GM19351 (cell line): ENCODE data around the gene ZNF350.
A peak's percentile ranks its signal among the peaks of the same experiment; 100 is the strongest.
"Not testable (repeated sequence)": the region's sequence is repeated elsewhere in the genome, so short reads cannot be mapped to it uniquely, and the experiment has no call there.

ENCODE experiments used
- ATAC-seq: cut with Tn5 transposase; IDR thresholded peaks from one replicate; pipeline ENCODE4 v1.9.1; 2021; ENCODE audit warnings: mild to moderate bottlenecking, moderate library complexity; ENCODE audit not compliant: unreplicated experiment

The ZNF350 gene

DNA sequence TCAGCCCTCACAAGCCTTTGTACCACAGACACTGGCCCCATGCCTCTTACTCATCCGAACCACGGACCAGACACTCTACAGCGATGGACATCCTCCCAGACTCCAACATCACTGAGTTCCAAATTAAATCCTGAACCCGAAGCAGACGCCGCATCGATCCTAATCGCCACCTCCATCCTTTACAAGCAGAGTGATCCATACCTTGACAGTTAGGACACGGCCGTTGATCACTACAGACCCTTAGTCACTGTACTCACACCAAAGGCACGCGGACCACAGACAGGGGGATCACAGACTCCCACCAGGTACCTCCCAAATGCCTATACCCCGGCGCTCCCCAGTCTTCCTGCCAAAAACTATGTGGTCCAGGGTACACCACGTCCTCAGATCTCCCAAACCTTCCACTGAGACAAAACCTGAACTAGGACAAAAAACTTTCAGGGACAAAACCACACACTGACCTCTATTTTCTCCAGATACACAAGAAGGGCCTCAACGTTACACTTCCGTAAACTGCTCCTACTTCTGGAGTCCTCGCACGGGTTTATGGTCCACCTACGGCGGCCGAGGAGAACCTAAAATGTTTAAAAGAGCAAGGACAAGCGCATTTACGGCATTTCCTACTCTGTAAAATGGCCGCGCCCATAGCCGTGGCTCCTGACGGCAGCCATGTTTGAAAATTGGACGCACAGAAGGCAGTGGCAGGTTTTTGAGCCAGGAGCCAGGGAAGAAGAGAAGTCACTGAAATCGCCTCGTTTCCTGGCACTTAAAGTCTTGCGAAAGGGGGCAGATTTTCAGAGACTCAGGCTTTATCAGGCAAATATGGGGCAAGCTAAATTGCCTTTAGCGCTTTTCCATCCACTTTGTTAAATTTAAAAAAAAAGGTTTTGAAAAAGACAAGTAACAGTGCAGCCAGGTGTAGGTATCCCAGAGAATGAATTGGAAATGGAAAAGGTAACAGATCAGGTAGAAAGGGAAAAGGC lies at the start of gene ZNF350:
Gene ZNF350, minus strand, starts transcription at position 532 of the 983 bp plus-strand sequence. CDS start 12,480 bp downstream, outside the sequence.
- peak; percentile 73 for ATAC-seq

DNA sequence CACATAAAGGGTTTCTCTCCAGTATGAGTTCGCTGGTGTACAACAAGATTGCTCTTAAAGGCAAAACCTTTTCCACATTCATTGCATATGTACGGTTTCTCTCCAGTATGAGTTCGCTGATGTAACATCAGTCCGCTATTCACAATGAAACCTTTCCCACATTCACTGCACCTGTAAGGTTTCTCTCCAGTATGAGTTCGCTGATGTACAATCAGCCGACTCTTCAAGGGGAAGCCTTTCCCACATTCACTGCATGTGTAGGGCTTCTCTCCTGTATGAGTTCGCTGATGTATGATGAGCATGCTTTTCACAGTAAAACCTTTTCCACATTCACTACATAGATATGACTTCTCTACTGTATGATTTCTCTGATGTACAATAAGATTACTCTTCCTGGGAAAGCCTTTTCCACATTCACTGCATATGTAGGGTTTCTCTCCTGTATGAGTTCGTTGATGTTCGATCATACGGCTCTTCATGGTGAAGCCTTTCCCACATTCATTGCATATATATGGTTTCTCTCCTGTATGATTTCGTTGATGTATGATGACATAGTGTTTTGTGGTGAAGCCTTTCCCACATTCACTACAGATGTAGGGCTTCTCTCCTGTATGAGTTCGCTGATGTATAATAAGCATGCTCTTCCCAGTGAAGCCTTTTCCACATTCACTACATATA lies 47.5 kb upstream of the ZNF350 start:
- no peak for ATAC-seq

DNA sequence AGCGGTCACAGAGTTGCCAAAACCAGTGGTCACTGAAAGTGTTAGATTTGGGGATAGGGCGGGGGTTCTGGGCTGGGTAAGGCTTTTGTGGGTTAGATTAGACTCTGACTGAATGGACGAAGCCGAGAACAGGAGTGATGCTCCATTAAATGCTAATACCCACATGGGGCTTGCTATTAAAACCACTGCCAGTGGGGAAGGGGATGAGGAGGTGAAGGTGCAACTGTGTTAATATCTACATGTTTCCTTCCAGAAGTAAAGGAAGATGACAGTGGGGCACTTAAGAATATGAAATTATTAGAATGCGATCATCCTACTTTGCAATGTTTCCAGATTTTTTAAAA lies 42.1 kb upstream of the ZNF350 start:
- ATAC-seq = peak; percentile 28

DNA sequence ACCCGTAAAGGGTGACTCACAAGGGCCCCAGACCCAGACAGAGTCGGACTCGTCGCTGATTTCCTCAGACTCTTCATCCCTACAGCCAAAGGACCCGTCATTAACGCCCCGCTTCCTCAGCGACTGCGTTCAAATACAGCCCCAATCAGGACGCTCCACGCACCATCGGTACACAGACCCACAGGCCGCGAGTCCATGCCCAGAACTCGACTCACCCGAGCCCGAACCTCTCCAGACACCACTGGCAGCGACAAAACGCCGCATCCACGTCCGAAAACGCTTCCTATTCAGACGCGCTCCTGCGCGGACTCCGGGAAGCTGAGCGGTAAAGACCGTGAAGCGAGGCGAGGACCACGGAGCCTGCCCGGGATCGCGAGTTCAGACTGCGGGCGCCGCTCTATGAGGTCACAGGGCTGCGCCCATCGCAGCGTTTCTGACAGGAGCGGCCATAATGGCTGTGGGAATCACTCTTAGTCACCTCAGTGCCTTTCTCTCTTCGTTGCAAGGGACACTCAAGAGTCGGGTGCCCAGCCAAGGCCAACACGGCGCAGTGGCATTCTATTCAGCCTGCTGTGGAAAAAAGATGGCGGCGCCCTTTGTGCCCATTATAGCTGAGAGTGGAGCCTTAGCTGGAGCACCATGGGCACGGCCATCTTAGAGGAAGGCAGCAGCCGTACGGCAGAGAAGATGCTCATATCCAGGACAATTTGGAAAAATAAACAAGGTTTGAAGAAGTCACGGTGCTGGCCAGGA lies 41.6 kb upstream of the ZNF350 start, which contains the start of gene ZNF614:
Gene ZNF614, minus strand, starts transcription at position 353 of the 753 bp plus-strand sequence. CDS start 2,634 bp downstream, outside the sequence.
- peak; percentile 83 for ATAC-seq

DNA sequence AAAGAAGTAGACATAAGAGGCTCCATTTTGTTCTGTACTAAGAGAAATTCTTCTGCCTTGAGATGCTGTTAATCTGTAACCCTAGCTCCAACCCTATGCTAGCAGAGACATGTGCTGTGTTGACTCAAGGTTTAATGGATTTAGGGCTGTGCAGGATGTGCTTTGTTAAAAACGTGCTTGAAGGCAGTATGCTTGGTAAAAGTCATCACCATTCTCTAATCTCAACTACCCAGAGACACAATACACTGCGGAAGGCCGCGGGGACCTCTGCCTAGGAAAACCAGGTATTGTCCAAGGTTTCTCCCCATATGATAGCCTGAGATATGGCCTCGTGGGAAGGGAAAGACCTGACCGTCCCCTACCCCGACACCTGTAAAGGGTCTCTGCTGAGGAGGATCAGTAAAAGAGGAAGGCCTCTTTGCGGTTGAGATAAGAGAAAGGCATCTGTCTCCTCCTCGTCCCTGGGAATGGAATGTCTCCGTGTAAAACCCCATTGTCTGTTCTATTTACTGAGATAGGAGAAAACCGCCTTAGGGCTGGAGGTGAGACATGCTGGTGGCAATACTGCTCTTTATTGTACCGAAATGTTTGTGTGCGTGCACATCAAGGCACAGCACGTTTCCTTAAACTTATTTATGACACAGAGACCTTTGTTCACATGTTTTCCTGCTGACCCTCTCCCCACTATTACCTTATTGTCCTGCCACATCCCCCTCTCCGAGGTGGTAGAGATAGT lies 39.8 kb upstream of the ZNF350 start:
- ATAC-seq = not testable (repeated sequence)

DNA sequence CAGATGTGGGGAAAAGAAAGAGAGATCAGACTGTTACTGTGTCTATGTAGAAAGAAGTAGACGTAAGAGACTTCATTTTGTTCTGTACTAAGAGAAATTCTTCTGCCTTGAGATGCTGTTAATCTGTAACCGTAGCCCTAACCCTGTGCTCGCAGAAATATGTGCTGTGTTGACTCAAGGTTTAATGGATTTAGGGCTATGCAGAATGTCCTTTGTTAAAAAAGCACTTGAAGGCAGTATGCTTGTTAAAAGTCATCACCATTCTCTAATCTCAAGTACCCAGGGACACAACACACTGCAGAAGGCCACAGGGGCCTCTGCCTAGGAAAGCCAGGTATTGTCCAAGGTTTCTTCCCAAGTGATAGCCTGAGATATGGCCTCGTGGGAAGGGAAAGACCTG lies 37.8 kb upstream of the ZNF350 start:
- ATAC-seq = not testable (repeated sequence)

DNA sequence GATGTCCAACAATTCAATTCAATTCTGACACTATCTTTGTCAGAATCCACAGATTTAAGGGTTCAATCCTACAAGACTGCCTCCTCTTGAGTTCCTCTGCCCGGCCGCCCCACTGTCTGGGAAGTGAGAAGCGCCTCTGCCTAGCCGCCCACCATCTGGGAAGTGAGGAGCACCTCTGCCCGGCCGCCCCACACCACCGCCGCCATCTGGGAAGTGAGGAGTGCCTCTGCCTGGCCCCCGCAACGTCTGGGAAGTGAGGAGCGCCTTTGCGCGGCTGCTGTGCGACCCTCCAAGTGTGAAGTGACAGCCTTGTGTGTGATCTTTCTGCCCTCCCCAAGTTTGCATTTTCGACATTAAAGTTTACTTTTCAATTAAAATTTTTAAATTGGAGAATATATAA lies 35.6 kb upstream of the ZNF350 start:
- ATAC-seq = no peak

DNA sequence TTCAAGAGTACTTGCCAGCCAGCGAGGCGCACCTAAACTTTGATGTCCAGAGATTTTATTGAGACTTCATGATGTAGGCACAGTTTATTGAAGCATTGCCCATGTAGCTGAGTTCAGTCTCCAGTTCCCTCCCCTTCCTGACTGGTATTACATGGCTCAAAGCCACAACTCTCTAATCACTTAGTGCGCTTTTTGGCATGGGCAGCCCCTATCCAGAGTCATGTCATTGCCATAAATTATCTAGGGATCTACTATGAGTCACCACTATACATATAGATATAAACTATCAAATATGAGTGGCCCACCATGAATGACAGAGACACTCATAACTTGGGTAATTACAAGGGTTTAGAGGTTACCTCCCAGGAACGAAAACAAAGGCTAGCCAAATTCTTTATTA lies 33.9 kb upstream of the ZNF350 start:
- ATAC-seq = no peak

DNA sequence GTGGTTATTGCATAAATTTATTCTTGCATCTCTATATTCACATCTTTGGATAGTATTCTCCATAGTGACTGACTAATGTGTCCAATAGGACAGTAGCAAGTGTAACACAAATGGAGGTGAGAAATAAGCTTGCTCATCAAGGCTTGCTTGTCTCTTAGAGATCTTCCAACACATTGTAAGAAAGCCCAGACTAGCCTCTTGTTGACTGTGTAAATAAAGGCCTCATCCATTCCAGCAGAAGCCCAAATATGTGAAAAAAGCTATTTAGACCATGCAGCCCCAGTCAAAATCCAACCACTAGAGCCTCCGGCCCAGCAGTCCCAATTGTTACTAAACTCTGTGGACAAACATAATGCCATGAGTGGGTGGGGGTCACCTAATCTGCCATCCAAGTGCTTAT lies 24.0 kb upstream of the ZNF350 start:
- ATAC-seq = no peak

DNA sequence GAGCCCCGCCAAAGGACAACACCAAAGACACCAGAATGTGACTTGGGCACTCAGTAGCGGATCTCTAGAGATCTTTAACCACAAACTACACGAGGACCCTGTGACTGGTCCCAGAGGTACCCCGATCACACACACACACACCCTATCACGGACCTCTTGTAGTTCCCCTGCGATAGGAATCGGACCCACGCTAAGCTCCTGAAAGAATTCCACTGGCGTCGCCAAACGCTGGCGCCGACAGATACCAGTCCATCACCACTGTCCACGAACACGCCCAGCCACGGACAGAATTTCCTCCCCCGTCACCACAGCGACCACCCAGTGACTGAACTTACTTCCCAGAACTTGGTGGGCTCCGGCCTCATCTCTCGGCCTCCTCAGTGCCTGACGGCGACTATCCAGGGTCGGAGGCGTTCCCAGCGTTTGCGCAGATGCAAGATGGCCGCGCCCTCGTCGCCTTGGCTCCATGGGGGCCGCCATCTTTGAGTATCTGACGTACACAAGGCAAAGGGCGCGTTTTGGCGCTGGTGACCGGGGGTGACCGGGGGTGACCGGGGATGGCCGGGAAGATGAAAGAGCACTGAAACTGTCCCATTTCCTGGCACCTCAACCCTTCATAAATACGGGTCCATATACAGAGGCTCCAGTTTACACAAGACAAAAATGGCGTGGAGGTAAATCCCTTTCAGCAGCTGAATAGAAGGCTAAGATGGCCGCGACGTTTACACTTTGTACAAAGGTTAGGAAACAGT lies 21.3 kb upstream of the ZNF350 start, which contains the start of gene ZNF615:
Gene ZNF615, minus strand, starts transcription at position 406 of the 752 bp plus-strand sequence. CDS start 4,500 bp downstream, outside the sequence.
- peak; percentile 73 for ATAC-seq

DNA sequence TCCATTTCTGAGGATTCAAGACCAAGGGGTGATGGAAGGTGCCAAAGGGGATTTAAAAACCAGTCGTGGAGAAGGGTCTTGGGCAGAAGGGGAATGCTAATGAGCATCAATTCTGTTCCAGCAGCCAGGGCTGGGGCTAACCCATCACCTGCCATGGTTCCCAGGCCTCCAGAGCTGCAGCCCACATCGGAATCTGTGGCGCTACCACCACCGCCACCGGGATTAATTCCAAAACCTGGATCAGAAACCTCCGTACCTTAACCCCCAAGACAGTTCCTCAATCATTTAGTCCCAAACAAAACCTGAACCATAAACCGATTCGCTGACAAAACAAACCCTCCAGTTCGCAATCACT lies 20.8 kb upstream of the ZNF350 start:
- ATAC-seq = no peak

DNA sequence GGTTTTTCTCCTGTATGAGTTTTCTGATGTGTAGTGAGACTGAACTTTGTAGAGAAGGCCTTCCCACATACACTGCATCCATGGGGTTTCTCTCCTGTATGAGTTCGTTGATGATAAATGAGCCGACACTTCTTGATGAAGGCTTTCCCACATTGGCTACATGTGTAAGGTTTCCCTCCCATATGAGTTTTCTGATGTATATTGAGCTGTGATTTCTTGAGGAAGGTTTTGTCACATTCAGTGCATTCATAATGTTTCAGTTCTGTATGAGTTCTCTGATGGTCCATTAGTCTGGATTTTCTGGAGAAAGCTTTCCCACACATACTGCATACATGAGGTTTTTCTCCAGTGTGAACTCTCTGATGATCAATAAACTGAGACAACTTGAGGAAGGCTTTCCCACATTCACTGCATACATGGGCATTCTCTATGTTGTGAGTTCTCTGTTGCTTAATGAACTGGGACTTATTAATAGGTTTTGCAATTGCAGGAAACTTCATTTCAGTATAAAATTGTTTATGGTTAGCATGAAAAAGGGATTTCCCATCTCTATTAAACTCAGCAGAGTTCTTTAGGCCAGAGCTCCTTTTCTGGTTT lies 7.5 kb upstream of the ZNF350 start:
- no peak for ATAC-seq

DNA sequence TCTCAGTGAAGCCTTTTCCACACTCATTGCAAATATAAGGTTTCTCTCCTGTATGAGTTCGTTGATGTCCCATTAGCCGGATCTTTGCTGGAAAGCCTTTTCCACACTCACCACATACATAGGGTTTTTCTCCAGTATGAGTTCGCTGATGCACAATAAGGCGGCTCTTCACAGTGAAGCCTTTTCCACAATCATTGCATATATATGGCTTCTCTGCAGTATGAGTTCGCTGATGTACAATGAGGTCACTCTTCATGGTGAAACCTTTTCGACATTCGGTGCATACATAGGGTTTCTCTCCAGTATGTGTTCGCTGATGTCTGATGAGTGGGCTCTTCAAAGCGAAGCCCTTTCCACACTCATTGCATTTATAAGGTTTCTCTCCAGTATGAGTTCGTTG lies 6.8 kb upstream of the ZNF350 start:
- ATAC-seq = no peak

DNA sequence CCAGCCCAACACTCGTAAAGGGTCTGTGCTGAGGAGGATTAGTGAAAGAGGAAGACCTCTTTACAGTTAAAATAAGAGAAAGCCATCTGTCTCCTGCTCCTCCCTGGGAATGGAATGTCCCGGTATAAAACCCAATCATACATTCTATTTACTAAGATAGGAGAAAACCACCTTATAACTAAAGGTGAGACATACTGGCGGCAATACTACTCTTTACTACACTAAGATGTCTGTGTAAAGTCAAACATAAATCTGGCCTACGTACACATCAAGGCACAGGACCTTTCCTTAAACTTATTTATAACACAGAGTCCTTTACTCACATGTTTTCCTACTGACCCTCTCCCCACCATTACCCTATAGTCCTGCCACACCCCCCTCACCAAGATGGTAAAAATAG lies 3.3 kb downstream of the ZNF350 start:
- no peak for ATAC-seq

DNA sequence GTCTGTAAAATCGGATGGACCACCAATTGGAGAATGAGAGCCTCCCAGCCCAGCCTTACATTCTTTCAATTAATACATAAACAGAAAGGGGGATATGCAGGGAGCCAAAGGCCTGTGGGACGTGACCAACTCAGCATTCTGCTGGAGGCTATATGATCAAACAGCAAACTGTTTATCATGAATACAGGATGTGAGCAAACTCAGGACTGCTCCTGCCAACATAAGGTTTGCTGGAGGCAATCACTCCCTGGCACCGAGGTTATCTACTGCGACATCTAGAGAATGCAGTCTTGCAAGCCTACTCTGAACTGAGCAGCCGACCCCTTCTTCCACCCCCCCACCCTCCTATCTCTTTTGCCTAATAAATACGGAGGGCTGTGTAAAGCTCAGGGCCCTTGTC lies 5.7 kb downstream of the ZNF350 start:
- ATAC-seq = not testable (repeated sequence)

DNA sequence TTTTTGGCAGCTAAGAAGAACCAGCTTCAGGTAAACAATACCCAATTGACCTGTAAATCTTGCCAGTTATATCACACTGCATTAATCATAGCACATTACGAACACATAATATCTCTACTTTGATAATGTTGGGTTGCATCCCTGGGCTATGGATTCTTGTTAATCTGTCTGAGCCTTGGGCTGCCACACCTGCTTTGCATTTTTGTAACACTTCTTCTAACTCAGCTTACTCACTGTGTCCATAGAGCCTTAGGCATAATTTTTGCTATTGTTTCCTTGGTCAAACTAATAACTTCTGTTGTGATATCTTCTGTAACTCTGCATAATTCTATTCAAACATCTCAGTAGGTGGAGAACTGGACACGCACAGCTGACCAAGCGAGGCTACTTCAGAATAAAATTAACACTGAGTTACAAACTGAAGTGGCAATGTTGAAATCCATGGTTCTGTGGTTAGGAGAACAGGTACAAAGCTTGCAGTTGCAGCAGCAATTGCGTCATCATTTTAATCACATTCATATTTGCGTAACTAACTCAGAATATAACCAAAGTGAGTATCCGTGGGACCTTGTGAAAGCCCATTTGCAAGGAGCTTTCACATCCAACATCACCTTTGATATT lies 6.4 kb downstream of the ZNF350 start:
- no peak for ATAC-seq

DNA sequence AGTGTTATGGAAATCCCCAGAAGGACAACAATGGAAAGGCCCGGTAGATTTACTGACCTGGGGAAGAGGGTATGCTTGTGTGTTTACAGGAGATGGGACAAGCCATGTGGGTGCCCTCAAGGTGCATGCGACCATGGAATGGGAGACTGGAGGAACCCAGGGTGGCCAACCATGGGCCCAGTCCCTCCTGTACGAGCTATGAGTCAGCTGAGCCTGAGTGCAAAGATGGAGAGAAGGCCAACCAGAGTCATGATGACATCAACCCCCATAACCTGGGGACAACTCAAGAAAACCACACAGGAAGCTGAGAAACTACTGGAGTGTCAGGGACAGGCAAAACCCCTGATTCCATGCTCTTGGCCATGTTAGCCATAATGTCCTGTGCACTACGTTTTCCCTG lies 7.8 kb downstream of the ZNF350 start:
- ATAC-seq = no peak

DNA sequence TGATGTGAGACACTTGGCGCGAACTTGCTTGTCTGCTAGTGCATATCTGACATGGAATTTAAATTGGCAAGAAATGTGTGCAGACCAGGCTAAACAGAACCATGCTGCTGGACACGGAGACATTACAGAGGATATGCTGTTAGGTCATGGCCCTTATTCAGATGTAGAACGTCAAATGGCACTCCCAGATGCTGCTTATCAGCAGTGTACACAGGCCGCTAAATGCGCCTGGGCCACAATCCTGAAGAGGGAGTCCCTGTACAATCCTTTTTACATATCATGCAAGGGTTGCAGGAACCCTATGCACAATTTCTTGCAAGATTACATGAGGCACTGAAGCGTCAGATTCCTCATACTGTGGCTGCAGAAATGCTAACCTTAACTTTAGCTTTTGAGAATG lies 9.3 kb downstream of the ZNF350 start:
- no peak for ATAC-seq

DNA sequence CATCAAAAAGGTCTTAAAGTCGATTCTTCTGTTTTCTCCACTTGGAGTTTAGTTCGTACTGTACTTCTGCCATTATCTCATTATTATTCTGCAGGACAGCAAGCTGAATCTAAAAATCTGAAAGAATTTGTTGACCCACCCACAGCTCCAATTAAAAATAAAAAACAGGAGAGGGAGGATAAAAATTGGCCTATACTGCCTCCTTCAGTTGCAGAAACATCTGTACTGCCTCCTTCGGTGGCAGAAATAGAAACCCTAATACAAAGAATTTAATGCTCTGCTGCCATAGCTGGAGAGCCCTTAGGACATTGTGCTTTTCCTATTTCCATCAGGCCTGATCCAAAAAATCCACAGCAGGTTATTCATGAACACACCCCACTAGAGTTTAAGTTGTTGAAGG lies 9.8 kb downstream of the ZNF350 start:
- no peak for ATAC-seq
